ENCODE data around the gene P2RX7.

P2RX7 gene

DNA sequence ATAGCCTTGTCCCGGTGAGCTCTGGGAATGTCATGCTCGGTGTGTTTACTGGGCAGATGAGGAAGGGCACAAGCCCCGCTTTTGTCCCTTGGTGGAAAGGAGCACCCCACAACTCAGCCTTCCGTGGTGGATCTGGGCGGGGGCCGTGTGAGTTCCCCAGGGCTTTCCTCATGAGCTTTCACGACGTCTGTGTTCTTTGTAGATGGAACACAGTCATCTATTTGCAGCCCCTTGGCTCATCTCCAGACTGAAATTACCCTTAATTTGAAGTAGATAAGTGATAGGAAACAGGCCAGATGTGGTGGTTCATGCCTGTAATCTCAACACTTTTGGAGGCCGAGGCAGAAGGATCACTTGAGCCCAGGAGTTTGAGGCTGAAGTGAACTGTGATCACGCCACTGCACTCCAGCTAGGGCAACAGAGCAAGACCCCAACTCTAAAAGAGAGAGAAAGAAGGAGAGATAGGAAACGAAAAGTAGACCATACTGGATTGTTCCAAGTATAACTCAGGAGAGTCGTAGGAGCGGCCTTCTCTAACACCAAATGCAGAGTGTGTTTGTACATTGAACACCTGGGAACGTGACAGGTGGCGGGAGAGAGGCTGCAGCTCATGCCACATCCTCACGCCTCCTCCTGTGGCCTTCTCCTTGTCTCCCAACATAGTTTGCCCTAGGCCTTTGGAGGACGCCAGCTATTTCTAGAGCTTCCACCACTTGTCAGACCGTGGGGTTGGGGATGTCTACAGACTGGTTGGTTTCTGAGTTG, 86.1 kb downstream of the P2RX7 start (continued):
- TF ChIP-seq, protein P1, sequence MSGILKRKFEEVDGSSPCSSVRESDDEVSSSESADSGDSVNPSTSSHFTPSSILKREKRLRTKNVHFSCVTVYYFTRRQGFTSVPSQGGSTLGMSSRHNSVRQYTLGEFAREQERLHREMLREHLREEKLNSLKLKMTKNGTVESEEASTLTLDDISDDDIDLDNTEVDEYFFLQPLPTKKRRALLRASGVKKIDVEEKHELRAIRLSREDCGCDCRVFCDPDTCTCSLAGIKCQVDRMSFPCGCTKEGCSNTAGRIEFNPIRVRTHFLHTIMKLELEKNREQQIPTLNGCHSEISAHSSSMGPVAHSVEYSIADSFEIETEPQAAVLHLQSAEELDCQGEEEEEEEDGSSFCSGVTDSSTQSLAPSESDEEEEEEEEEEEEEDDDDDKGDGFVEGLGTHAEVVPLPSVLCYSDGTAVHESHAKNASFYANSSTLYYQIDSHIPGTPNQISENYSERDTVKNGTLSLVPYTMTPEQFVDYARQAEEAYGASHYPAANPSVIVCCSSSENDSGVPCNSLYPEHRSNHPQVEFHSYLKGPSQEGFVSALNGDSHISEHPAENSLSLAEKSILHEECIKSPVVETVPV (CRISPR knock-in tag; IDR thresholded peaks at IDR 0.05): 0 out of 2 replicates have a peak, but pooled peaks have one; percentile 23
- TF ChIP-seq ISL1 (CRISPR knock-in tag; IDR thresholded peaks at IDR 0.05): no peak

DNA sequence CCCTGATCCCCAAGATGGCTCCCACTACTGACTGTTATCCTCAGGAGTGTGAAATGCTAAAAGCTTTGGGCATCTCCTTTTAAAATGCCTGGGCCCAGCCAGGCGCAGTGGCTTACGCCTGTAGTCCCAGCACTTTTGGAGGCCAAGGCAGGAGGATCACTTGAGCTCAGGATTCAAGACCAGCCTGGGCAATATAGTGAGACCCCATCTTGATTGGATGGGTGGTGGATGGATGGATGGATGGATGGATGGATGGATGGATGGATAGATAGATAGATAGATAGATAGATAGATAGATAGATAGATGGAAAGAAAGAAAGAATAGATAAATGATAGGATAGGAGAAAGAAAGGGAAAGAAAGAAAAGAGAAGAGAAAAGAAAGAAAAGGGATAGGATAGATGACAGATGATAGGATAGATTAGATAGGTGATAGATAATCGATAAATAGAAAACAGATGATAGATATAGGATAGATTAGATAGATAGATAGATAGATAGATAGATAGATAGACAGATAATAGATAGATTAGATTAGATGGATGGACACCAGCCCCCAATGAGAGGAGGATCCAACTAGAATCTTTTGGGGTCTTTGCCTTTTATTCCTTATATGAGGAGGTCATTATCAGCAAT, 86.8 kb downstream of the P2RX7 start:
- TF ChIP-seq, protein P1 (CRISPR knock-in tag; IDR thresholded peaks at IDR 0.05): no peak
- TF ChIP-seq ISL1 (CRISPR knock-in tag; IDR thresholded peaks at IDR 0.05): no peak
- TF ChIP-seq ZFP30 (CRISPR knock-in tag; IDR thresholded peaks at IDR 0.05): no peak
- no peak for TF ChIP-seq ZFP3 (CRISPR knock-in tag; IDR thresholded peaks at IDR 0.05)
- TF ChIP-seq CSDC2 (CRISPR knock-in tag; IDR thresholded peaks at IDR 0.05): no peak
- no peak for TF ChIP-seq TOX (CRISPR knock-in tag; IDR thresholded peaks at IDR 0.05; ENCODE audit: borderline replicate concordance)
- no peak for TF ChIP-seq SNAI2 (CRISPR knock-in tag; IDR thresholded peaks at IDR 0.05)
- TF ChIP-seq ESRRG (CRISPR knock-in tag; IDR thresholded peaks at IDR 0.05): no peak
- ATAC-seq: no peak

DNA sequence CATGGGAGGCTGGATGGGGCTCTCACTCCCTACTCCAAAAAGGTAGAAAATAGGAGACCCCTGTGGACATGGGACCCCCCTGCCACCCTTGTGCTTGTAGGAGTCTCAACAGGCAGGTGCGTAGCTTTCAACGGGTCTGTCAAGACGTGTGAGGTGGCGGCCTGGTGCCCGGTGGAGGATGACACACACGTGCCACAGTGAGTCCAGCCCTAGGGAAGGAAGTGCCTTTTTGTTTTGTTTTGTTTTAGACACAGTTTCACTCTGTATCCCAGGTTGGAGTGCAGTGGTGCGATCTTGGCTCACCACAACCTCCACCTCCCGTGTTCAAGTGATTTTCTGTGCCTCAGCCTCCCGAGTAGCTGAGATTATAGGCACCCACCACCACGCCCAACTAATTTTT, 90.2 kb downstream of the P2RX7 start:
- TF ChIP-seq ZFP3 (CRISPR knock-in tag; IDR thresholded peaks at IDR 0.05) (no peak), GLIS3 (CRISPR knock-in tag; IDR thresholded peaks at IDR 0.05) (no peak), SNAI2 (CRISPR knock-in tag; IDR thresholded peaks at IDR 0.05) (no peak), RARB (CRISPR knock-in tag; IDR thresholded peaks at IDR 0.05) (no peak), ZFP30 (CRISPR knock-in tag; IDR thresholded peaks at IDR 0.05) (no peak), ZC3H10 (CRISPR knock-in tag; IDR thresholded peaks at IDR 0.05) (no peak), ISL1 (CRISPR knock-in tag; IDR thresholded peaks at IDR 0.05) (no peak)
- TF ChIP-seq, protein P1 (CRISPR knock-in tag; IDR thresholded peaks at IDR 0.05): no peak
- ATAC-seq: no peak

DNA sequence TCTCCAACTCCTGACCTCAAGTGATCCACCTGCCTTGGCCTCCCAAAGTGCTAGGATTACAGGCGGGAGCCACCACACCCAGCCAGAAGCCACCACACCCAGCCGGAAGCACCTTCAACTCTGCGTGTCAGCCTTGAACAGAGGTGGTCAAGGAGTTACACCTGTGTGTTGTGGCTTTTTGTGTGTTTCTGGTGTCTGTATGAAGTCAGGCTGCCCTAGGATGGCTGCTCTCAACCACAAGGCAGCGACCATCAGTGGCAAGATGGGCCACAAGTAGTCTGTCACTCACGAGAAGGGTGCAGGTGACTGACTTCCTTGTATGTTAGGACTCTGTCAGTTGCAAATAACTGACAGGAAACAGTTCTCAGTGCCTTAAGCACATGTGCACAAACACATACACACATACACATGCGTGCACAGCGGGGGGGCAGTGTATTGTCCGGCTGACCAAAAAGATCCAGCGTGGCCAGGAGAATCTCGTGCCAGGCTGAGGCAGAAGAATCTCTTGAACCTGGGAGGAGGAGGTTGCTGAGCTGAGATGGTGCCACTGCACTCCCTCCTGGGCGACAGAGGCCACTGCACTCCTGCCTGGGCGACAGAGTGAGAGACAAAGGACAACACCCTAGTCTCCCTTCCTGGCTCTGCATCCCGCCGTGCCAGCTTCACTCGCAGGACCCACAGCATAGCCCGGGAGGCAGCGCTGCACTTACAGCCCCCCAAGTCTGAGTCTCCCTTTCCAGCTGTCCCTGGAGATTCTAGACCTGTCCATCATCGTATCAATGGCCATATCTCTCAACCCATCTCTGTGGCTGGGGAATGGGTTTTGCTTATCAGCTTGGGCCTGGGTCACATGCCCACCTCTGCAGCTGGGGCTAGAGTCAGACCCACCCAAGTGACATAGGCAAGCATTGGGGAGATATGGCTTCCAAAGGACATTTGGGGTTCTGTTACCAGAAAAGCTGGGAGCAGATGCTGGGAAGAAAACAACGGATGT, 90.9 kb downstream of the P2RX7 start:
- no peak for TF ChIP-seq ISL1 (CRISPR knock-in tag; IDR thresholded peaks at IDR 0.05)
- no peak for TF ChIP-seq GLIS3 (CRISPR knock-in tag; IDR thresholded peaks at IDR 0.05)
- ATAC-seq: peak; percentile 54; the same call in 2 of the 3 replicates

DNA sequence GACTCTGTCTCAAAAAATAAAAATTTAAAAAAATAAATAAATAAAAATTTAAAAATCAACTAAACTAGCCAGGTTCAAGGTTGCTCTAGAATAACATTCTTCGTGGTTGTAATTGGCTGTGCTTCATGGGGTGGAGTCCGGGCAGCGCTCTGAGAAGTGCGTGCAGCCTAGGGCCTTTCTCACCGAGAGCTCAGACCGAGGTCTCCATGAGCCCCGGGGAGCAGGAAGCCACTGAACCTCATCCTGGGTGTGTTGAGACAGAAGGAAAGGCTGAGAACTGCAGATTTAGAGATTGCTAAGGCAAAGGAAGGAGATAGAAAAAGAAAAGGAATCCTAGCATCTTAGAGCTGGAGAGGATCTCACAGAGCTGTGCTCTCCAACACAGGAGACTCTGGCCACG, 91.9 kb downstream of the P2RX7 start:
- TF ChIP-seq BACH2 (CRISPR knock-in tag; IDR thresholded peaks at IDR 0.05; ENCODE audit: borderline replicate concordance) (no peak), PPARA (CRISPR knock-in tag; IDR thresholded peaks at IDR 0.05; ENCODE audit: borderline replicate concordance) (no peak), ZFP30 (CRISPR knock-in tag; IDR thresholded peaks at IDR 0.05) (no peak), ZC3H10 (CRISPR knock-in tag; IDR thresholded peaks at IDR 0.05) (no peak), OSR1 (CRISPR knock-in tag; IDR thresholded peaks at IDR 0.05) (no peak), SNAI2 (CRISPR knock-in tag; IDR thresholded peaks at IDR 0.05) (no peak), ZFP3 (CRISPR knock-in tag; IDR thresholded peaks at IDR 0.05) (no peak), ESRRG (CRISPR knock-in tag; IDR thresholded peaks at IDR 0.05) (no peak), ZNF8 (CRISPR knock-in tag; IDR thresholded peaks at IDR 0.05) (no peak), ZNF70 (CRISPR knock-in tag; IDR thresholded peaks at IDR 0.05) (no peak), TCF4 (CRISPR knock-in tag; IDR thresholded peaks at IDR 0.05; ENCODE audit: borderline replicate concordance) (no peak), GLIS3 (CRISPR knock-in tag; IDR thresholded peaks at IDR 0.05) (no peak), RARB (CRISPR knock-in tag; IDR thresholded peaks at IDR 0.05) (no peak), CSDC2 (CRISPR knock-in tag; IDR thresholded peaks at IDR 0.05) (no peak), TOX (CRISPR knock-in tag; IDR thresholded peaks at IDR 0.05; ENCODE audit: borderline replicate concordance) (no peak)
- TF ChIP-seq, protein P2, sequence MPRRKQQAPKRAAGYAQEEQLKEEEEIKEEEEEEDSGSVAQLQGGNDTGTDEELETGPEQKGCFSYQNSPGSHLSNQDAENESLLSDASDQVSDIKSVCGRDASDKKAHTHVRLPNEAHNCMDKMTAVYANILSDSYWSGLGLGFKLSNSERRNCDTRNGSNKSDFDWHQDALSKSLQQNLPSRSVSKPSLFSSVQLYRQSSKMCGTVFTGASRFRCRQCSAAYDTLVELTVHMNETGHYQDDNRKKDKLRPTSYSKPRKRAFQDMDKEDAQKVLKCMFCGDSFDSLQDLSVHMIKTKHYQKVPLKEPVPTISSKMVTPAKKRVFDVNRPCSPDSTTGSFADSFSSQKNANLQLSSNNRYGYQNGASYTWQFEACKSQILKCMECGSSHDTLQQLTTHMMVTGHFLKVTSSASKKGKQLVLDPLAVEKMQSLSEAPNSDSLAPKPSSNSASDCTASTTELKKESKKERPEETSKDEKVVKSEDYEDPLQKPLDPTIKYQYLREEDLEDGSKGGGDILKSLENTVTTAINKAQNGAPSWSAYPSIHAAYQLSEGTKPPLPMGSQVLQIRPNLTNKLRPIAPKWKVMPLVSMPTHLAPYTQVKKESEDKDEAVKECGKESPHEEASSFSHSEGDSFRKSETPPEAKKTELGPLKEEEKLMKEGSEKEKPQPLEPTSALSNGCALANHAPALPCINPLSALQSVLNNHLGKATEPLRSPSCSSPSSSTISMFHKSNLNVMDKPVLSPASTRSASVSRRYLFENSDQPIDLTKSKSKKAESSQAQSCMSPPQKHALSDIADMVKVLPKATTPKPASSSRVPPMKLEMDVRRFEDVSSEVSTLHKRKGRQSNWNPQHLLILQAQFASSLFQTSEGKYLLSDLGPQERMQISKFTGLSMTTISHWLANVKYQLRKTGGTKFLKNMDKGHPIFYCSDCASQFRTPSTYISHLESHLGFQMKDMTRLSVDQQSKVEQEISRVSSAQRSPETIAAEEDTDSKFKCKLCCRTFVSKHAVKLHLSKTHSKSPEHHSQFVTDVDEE (CRISPR knock-in tag; IDR thresholded peaks at IDR 0.05): no peak
- TF ChIP-seq, protein P3, sequence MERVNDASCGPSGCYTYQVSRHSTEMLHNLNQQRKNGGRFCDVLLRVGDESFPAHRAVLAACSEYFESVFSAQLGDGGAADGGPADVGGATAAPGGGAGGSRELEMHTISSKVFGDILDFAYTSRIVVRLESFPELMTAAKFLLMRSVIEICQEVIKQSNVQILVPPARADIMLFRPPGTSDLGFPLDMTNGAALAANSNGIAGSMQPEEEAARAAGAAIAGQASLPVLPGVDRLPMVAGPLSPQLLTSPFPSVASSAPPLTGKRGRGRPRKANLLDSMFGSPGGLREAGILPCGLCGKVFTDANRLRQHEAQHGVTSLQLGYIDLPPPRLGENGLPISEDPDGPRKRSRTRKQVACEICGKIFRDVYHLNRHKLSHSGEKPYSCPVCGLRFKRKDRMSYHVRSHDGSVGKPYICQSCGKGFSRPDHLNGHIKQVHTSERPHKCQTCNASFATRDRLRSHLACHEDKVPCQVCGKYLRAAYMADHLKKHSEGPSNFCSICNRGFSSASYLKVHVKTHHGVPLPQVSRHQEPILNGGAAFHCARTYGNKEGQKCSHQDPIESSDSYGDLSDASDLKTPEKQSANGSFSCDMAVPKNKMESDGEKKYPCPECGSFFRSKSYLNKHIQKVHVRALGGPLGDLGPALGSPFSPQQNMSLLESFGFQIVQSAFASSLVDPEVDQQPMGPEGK (CRISPR knock-in tag; IDR thresholded peaks at IDR 0.05; ENCODE audit: borderline replicate concordance): no peak
- ATAC-seq: no peak

All from SK-N-SH treated with all-trans-retinoic acid at 6 μM for 48 hours (cell line).